Memory B cell (primary cell): ENCODE measurements around the gene DCAF12.

ENCODE experiments used
- ATAC-seq: fragments of 150-1000 bp; cut with Tn5 transposase; 2 replicates; pipeline ENCODE4 v1.10.0; 2021; ENCODE audit warnings: low read depth, mild to moderate bottlenecking, moderate library complexity
- DNase-seq, 2 donors: peaks; one replicate each; pipeline ENCODE4 v3.0.0; 2022; ENCODE audit warnings: low spot score in 2 of 2
- H3K27ac Mint-ChIP-seq: one replicate; pipeline ENCODE4 v1.8.0; 2022; ENCODE audit warnings: mild to moderate bottlenecking, moderate library complexity, mixed read lengths
- H3K27me3 Mint-ChIP-seq: one replicate; pipeline ENCODE4 v1.8.0; 2022; ENCODE audit warnings: mixed read lengths
- H3K36me3 Mint-ChIP-seq: one replicate; pipeline ENCODE4 v1.8.0; 2022; ENCODE audit warnings: mild to moderate bottlenecking, mixed read lengths
- H3K4me1 Mint-ChIP-seq: one replicate; pipeline ENCODE4 v1.8.0; 2022; ENCODE audit warnings: mixed read lengths
- H3K4me3 Mint-ChIP-seq: one replicate; pipeline ENCODE4 v1.8.0; 2022; ENCODE audit warnings: mild to moderate bottlenecking, moderate library complexity, mixed read lengths
- H3K9me3 Mint-ChIP-seq: one replicate; pipeline ENCODE4 v1.8.0; 2022; ENCODE audit warnings: mixed read lengths

DCAF12 gene

DNA sequence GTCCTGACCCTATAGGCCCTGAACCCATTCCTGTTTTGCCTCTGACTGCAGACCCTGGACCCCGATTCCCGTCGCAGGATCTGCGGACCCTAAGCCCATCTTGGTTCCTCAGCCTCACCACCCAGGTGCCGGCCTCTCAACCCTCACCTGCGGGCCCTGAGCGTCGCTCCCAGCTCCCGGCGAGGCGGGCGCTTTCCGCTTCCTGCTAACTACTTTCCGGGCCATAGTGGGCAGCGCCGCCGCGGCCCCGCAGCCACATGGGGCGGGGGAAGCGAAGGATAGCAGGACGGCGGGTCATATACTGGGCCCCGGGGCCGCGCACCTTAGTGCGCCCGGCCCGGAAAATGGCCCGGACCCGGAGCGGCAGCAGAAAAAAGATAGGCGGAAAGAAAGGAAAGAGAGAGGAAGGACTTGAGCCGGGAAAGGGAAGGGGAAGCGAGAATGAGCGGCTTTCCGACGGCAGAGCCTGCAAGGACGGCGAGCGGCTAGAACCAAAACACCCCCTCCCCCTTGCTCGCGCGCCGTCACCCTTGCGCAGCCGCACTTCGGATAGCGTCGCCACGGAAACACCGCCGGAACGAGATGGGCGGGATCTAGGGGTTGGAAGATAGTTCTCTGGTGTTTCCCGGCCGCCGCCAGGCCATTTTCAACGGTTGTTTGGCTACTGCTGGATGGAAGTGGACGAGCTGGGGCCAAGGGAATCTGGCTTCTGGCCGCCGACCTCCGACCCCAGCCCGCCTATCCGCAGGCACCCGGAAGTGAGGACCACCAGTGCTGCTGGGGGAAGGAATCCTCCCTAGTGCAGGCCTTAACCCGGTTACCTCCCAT is at the start of gene DCAF12:
Gene DCAF12 (minus strand): TSS at position 492 of the 828 bp plus-strand sequence. CDS start 267 bp downstream, at position 225.
- H3K9me3 Mint-ChIP-seq: peaks cover 1% of the 10 kb centered on the region
- peaks cover 2% of the 10 kb centered on the region for H3K36me3 Mint-ChIP-seq
- H3K4me1 Mint-ChIP-seq: peaks cover 35% of the 10 kb centered on the region
- H3K4me3 Mint-ChIP-seq: peak within 1 kb of the TSS; percentile 83
- peaks cover 28% of the 10 kb centered on the region for H3K27me3 Mint-ChIP-seq
- no peak within 1 kb of the TSS for H3K27ac Mint-ChIP-seq
- DNase-seq: peak; percentile 57 to 60
- ATAC-seq: peak; percentile 56

- peaks cover 2% of the 10 kb centered on the region for H3K27me3 Mint-ChIP-seq
- H3K4me3 Mint-ChIP-seq: no peak overlapping the region
- ATAC-seq (no peak), DNase-seq (no peak)
- H3K9me3 Mint-ChIP-seq: no peaks in the 10 kb centered on the region
- H3K36me3 Mint-ChIP-seq: peaks cover 3% of the 10 kb centered on the region
- peaks cover 16% of the 10 kb centered on the region for H3K4me1 Mint-ChIP-seq
- H3K27ac Mint-ChIP-seq: no peak overlapping the region
These were observed 49.6 kb upstream of the DCAF12 start for GRCh38 chr9:34176089-34176488.

DNA sequence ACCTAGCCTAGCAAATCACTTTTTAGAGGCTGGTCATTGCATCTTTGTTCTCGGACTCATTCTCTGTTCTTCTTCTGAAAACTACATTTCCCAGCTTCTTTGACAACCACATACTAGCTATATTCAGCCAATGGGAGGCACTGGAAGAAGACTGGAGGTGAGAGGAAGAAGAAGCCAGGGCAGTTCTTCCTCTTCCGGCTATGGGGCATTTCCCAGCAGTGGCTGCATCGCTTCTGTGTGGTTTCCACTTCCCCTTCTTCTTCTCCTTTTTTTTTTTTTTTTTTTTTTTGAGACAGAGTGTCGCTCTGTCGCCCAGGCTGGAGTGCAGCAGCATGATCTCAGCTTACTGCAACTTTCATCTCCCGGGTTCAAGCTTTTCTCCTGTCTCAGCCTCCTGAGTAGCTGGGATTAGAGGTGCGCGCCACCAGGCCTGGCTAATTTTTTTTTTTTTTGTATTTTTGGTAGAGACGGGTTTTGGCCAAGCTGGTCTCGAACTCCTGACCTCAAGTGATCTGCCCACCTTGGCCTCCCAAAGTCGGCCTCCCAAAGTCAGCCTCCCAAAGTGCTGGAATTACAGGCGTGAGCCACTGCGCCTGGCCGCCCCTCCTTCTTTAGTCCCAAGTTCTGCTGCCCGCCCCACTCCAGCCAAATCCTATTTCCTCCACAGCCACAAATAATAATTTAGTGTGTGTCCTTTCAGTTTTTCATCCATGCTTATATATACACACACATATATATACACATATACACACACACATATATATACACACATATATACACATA is 45.4 kb upstream of the DCAF12 start:
- Mint-ChIP-seq H3K27ac (peak overlapping the region; percentile 14), H3K4me1 (peaks cover 7% of the 10 kb centered on the region), H3K9me3 (no peaks in the 10 kb centered on the region), H3K27me3 (peaks cover 2% of the 10 kb centered on the region), H3K36me3 (no peaks in the 10 kb centered on the region), H3K4me3 (peak overlapping the region; percentile 64)
- ATAC-seq (peak; percentile 100), DNase-seq (peak; percentile 22 to 66)

DNA sequence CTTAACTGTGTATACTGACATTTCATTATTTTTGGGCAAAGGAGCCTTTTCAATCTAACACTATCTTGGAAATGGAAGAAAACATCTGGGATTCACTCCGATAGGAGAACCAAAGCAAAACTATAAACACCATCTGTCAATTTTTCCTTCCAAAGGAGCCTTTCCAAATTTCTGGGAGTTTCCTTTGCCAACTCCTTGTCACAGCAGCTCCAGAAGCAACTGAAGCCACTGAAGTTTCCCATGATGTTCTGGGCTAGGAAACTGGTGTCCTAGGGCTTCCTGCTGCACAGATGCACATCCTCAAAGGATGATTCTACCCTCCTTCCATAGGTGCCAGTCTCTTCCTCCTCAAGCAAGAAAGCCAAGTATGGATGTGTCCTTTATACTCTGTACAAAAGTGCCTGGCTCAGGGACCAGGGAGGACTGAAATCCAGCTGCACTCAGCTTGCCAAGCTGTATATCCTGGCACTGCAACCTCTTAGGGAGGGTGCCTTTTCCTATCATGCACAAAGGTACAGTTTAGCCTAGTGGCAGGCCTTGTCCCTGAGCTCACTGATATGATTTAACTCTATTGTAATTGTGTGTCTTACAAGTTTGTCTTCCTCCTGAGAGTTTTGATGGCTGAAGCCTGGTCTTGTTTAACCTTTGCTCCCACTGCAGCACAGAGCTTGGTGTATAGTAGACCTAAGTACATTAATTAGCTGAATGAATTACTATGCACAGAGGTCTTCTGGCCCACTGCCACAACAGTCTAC is 43.9 kb upstream of the DCAF12 start:
- H3K4me1 Mint-ChIP-seq: peaks cover 7% of the 10 kb centered on the region
- H3K4me3 Mint-ChIP-seq: no peak overlapping the region
- no peaks in the 10 kb centered on the region for H3K36me3 Mint-ChIP-seq
- H3K9me3 Mint-ChIP-seq: no peaks in the 10 kb centered on the region
- H3K27me3 Mint-ChIP-seq: peaks cover 2% of the 10 kb centered on the region
- H3K27ac Mint-ChIP-seq: no peak overlapping the region
- DNase-seq (no peak), ATAC-seq (no peak)

DNA sequence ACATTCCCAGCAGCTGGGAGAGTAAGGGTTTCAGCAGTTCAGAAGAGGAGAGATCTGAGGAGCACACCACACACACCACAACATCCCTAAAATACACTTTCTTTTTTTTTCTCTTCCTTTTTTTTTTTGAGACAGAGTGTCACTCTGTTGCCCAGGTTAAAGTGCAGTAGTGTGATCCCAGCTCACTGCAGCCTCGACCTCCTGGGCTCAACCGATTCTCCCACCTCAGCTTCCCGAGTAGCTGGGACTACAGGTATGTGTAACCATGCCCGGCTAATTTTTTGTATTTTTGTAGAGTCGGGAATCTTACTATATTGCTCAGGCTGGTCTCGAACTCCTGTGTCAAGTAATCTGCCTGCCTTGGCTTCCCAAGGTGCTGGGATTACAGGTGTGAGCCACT is 42.6 kb upstream of the DCAF12 start:
- DNase-seq (no peak), ATAC-seq (no peak)
- peaks cover 7% of the 10 kb centered on the region for H3K4me1 Mint-ChIP-seq
- H3K27me3 Mint-ChIP-seq: no peaks in the 10 kb centered on the region
- H3K36me3 Mint-ChIP-seq: no peaks in the 10 kb centered on the region
- H3K9me3 Mint-ChIP-seq: no peaks in the 10 kb centered on the region
- H3K27ac Mint-ChIP-seq: no peak overlapping the region
- no peak overlapping the region for H3K4me3 Mint-ChIP-seq

DNA sequence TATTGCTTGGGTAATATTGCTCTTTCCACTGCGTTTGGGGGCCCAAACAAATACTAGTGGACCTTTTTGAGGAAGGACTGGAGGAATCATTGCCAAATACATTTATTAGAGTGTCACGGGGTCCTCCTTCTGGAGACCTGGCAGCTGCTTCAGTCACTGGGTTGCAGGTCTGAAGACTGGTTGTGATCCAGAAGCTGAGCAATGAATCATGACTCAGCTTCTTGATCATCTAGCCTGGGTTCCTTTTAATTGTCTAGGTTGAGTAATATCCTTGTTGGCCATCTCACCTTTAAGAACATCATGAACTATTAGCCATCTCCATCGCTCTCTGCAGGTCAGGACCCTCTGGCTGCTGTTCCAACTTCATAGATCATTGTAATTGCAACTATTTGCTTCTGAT is 36.9 kb upstream of the DCAF12 start:
- no peaks in the 10 kb centered on the region for H3K27me3 Mint-ChIP-seq

GRCh38 chr9:34158362-34158869 is 31.9 kb upstream of the DCAF12 start:
- H3K27ac Mint-ChIP-seq: no peak overlapping the region
- no peaks in the 10 kb centered on the region for H3K9me3 Mint-ChIP-seq
- H3K27me3 Mint-ChIP-seq: no peaks in the 10 kb centered on the region
- ATAC-seq (no peak), DNase-seq (no peak)
- H3K4me3 Mint-ChIP-seq: no peak overlapping the region
- no peaks in the 10 kb centered on the region for H3K4me1 Mint-ChIP-seq
- H3K36me3 Mint-ChIP-seq: no peaks in the 10 kb centered on the region

More for the DNA sequence above, 36.9 kb upstream of the DCAF12 start:
- DNase-seq (no peak), ATAC-seq (no peak)
- H3K27ac Mint-ChIP-seq: no peak overlapping the region
- H3K9me3 Mint-ChIP-seq: no peaks in the 10 kb centered on the region
- H3K4me1 Mint-ChIP-seq: no peaks in the 10 kb centered on the region
- no peaks in the 10 kb centered on the region for H3K36me3 Mint-ChIP-seq
- H3K4me3 Mint-ChIP-seq: no peak overlapping the region

GRCh38 chr9:34157898-34158297 is 31.4 kb upstream of the DCAF12 start:
- DNase-seq: no peak
- Mint-ChIP-seq H3K27ac (no peak overlapping the region), H3K4me3 (no peak overlapping the region), H3K9me3 (no peaks in the 10 kb centered on the region), H3K36me3 (no peaks in the 10 kb centered on the region), H3K4me1 (no peaks in the 10 kb centered on the region), H3K27me3 (no peaks in the 10 kb centered on the region)
- ATAC-seq: no peak

- no peaks in the 10 kb centered on the region for H3K9me3 Mint-ChIP-seq
- H3K4me3 Mint-ChIP-seq: no peak overlapping the region
- ATAC-seq (no peak), DNase-seq (no peak)
- H3K27me3 Mint-ChIP-seq: no peaks in the 10 kb centered on the region
- no peaks in the 10 kb centered on the region for H3K4me1 Mint-ChIP-seq
- no peak overlapping the region for H3K27ac Mint-ChIP-seq
- H3K36me3 Mint-ChIP-seq: no peaks in the 10 kb centered on the region
These were observed 30.8 kb upstream of the DCAF12 start for GRCh38 chr9:34157318-34157717.

DNA sequence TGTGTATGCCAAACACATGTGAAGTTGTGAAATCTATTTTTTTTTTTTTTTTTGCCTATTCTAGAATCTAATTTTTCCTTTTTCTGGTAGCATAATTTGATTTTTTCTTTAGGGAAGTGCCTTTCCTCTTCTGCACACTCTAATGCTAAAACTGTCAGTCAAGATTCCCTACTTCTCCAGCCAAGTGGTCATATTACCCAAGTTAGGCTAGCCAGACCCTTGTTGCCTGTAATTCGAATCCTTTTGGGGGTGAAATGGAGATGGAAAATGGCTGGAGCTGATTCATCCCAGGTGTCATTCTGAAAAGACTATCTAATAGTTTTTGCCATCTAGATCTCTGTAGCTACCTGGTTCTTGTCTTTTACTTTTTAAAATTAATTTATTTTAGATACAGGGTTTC is 27.6 kb upstream of the DCAF12 start:
- no peak for ATAC-seq
- H3K27ac Mint-ChIP-seq: no peak overlapping the region
- H3K27me3 Mint-ChIP-seq: peaks cover 5% of the 10 kb centered on the region
- peaks cover 2% of the 10 kb centered on the region for H3K4me1 Mint-ChIP-seq
- DNase-seq: no peak
- no peaks in the 10 kb centered on the region for H3K9me3 Mint-ChIP-seq
- no peaks in the 10 kb centered on the region for H3K36me3 Mint-ChIP-seq
- H3K4me3 Mint-ChIP-seq: no peak overlapping the region

DNA sequence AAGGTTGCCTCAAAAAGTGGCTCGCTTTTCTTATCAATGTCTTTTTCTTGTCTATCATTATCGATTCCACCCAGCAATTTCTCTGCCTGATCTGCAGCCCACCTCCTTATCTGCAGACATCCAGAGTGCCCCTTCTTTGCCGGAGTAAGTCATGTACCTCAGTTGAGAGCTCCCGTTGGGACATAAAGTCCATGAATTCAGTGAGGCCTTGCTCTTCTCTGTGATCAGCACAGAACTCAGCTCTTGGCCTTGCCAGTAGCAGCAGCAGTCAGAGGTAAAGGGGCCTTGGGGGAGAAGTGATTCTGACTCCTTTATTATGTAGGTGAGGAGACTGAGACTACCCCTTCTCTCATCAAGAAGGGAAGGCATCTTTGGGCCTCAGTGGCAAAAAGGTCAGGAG is 24.9 kb upstream of the DCAF12 start:
- H3K27ac Mint-ChIP-seq: no peak overlapping the region
- H3K9me3 Mint-ChIP-seq: no peaks in the 10 kb centered on the region
- H3K27me3 Mint-ChIP-seq: peaks cover 12% of the 10 kb centered on the region
- ATAC-seq: no peak
- H3K36me3 Mint-ChIP-seq: no peaks in the 10 kb centered on the region
- DNase-seq: no peak
- H3K4me3 Mint-ChIP-seq: no peak overlapping the region
- H3K4me1 Mint-ChIP-seq: peaks cover 2% of the 10 kb centered on the region

DNA sequence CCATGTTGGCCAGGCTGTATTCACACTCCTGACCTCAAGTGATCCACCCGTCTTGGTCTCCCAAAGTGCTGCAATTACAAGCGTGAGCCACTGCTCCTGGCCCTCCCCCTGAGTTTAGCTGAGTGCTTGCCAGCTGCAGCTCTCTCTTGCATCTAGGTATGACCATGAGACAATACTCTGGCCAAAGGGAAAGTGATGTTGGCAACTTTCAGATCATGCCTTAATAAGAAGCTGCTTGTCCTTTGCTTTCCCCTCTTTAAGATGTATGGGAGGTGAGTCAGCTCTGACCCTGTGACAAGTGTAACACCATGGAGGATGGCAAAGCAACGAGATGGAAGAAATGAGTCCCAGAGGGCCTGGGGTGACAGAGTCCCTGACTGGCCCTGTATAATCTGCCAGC is 18.7 kb upstream of the DCAF12 start:
- Mint-ChIP-seq H3K4me3 (no peak overlapping the region), H3K36me3 (no peaks in the 10 kb centered on the region), H3K9me3 (no peaks in the 10 kb centered on the region), H3K27ac (no peak overlapping the region), H3K27me3 (peaks cover 25% of the 10 kb centered on the region), H3K4me1 (no peaks in the 10 kb centered on the region)
- ATAC-seq (no peak), DNase-seq (no peak)

- H3K4me3 Mint-ChIP-seq: no peak overlapping the region
- no peak overlapping the region for H3K27ac Mint-ChIP-seq
- no peaks in the 10 kb centered on the region for H3K9me3 Mint-ChIP-seq
- no peaks in the 10 kb centered on the region for H3K4me1 Mint-ChIP-seq
- DNase-seq (no peak), ATAC-seq (no peak)
- no peaks in the 10 kb centered on the region for H3K36me3 Mint-ChIP-seq
- H3K27me3 Mint-ChIP-seq: peaks cover 26% of the 10 kb centered on the region
These were observed 16.6 kb upstream of the DCAF12 start for GRCh38 chr9:34143116-34143515.

GRCh38 chr9:34140853-34141252 is 14.4 kb upstream of the DCAF12 start:
- Mint-ChIP-seq H3K9me3 (no peaks in the 10 kb centered on the region), H3K4me1 (no peaks in the 10 kb centered on the region), H3K27me3 (peaks cover 19% of the 10 kb centered on the region), H3K27ac (no peak overlapping the region), H3K4me3 (no peak overlapping the region), H3K36me3 (no peaks in the 10 kb centered on the region)
- DNase-seq (no peak), ATAC-seq (no peak)
